ENCODE data around the gene PRIM2.
"Not testable (repeated sequence)": the region's sequence is repeated elsewhere in the genome, so short reads cannot be mapped to it uniquely, and the experiment has no call there.

Gene PRIM2

GRCh38 chr6:57532660-57533059 lies 215.2 kb downstream of the PRIM2 start:
- not testable (repeated sequence) for H3K4me3 Mint-ChIP-seq, H3K27ac Mint-ChIP-seq, H3K27me3 Mint-ChIP-seq, H3K9me3 Mint-ChIP-seq, H3K4me1 Mint-ChIP-seq
- peaks cover 11% of the 10 kb centered on the region for H3K36me3 Mint-ChIP-seq

GRCh38 chr6:57535121-57535520 lies 217.7 kb downstream of the PRIM2 start:
- not testable (repeated sequence) for H3K9me3 Mint-ChIP-seq, H3K4me1 Mint-ChIP-seq, H3K27me3 Mint-ChIP-seq, H3K4me3 Mint-ChIP-seq, H3K27ac Mint-ChIP-seq
- peaks cover 14% of the 10 kb centered on the region for H3K36me3 Mint-ChIP-seq

DNA sequence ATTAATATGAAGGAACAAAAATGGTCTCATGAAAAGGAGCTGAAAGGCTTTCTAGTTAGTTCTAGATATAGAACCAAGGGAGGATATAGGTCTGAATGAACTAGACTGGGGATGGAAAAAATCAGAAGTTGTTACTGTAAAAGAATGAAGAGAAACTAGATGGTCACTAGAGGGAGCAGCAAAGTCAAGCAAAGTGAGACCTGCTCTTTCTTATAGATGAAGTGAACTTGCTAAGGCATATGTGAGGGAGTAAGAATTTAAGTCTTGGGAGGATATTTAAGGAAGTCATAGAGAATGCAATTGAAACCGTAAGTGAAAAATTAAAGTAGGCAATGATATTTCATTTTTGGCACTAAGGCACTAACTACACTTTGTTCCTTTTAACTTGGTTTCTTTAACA lies 218.6 kb downstream of the PRIM2 start:
- H3K36me3 Mint-ChIP-seq, result peaks cover 15% of the 10 kb centered on the region
- H3K4me1 Mint-ChIP-seq, H3K9me3 Mint-ChIP-seq: not testable (repeated sequence)

DNA sequence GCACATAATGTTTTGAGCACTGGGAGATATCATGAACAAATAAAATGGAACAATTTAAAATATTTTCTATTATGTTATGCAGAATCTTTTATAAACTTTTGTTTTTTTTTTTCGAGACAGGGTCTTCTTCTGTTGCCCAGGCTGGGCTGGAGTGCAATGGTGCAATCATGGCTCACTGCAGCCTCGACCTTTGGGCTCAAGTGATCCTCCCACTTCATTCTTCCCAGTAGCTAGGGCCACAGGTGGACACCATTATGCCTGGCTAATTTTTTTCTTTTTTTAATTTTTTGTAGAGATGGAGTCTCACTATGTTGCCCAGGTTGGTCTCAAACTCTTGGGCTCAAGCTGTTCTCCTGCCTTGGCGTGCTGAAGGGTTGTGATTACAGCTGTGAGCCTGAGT lies 220.5 kb downstream of the PRIM2 start:
- peaks cover 19% of the 10 kb centered on the region for H3K36me3 Mint-ChIP-seq
- not testable (repeated sequence) for H3K27me3 Mint-ChIP-seq, H3K4me1 Mint-ChIP-seq, H3K4me3 Mint-ChIP-seq, H3K27ac Mint-ChIP-seq, H3K9me3 Mint-ChIP-seq

More for the DNA sequence above, 218.6 kb downstream of the PRIM2 start:
- not testable (repeated sequence) for H3K27me3 Mint-ChIP-seq, H3K4me3 Mint-ChIP-seq, H3K27ac Mint-ChIP-seq

DNA sequence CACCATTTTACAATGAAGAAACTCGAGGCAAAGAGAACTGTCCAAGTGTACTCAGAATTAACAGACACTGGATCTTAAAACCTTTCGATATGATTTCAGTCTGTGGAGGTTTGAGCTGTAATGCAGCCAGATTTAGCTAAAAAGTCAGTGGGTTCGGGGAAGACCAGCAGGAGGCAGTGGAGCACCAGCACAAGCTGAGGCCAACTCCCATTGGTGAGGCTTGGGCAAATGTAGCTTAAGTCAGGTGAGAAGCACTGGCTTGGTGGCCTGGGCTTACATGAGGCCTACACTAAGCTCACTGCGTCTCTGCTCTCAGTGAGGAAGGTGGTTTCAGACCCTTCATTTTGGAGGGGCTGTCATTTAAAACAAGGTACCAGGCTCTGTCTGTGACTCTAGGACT lies 234.5 kb downstream of the PRIM2 start:
- not testable (repeated sequence) for H3K27ac Mint-ChIP-seq, H3K27me3 Mint-ChIP-seq, H3K36me3 Mint-ChIP-seq, H3K4me1 Mint-ChIP-seq, H3K9me3 Mint-ChIP-seq, H3K4me3 Mint-ChIP-seq

DNA sequence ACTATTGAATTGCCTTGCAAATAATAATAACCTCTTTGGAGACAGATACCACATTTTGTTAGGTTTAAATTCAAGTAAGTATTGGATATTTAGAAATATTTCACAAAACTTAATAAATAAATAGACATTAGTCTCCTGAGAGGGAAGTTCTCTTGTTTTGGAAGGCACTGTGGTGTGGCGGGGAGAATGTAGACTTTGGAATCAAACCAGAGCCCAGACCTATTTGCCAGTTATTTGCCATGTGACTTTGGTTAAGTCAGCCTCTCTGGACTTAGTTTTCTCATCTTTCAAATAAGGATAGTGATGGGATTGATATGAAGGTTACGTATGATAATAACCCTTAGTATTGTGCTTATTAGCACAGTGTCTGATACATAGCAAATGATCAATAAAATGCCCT lies 240.4 kb downstream of the PRIM2 start:
- not testable (repeated sequence) for H3K27me3 Mint-ChIP-seq, H3K27ac Mint-ChIP-seq, H3K9me3 Mint-ChIP-seq, H3K4me3 Mint-ChIP-seq, H3K36me3 Mint-ChIP-seq, H3K4me1 Mint-ChIP-seq

DNA sequence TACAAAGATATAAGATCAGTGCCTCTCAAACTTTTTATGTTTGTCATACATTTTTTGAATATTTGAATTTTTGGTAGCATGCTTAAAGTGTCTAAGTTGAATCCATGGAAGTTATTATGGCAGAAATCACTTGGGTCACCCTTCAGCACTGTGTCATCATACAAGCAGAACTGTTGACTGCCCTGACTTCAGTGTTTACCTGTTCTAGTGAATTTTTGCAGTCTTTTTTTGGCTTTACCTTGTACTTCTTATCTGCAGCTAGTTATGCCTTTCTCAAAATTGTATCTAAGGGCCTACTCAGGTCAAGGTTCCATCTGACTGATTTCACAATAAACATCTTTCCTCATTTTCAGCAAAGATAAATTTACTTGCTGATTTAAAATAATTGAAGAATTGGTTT lies 241.7 kb downstream of the PRIM2 start:
- H3K27ac Mint-ChIP-seq, H3K27me3 Mint-ChIP-seq, H3K36me3 Mint-ChIP-seq, H3K9me3 Mint-ChIP-seq, H3K4me3 Mint-ChIP-seq, H3K4me1 Mint-ChIP-seq: not testable (repeated sequence)

- H3K9me3 Mint-ChIP-seq, H3K27me3 Mint-ChIP-seq: not testable (repeated sequence)
Observed at GRCh38 chr6:57562233-57562632, 244.8 kb downstream of the PRIM2 start.

DNA sequence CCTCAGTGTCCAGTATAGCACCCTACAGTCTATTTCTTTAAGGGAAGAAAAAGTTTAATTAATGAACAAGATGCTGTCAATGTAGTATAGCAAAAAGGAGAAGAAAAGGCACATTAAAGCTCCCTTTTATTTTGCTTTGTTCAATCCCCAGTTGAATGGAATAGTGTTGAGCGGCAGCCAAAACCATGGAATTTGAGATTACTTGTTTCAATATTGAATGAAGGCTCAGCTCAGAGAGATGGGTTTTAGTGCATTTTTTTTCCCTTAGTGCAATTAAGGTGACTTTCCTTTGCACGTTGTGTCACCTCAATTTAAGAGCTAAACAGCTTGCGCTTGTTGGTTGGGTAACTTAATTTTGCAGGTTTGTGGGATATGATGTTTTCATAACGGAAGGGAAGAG lies 254.7 kb downstream of the PRIM2 start:
- not testable (repeated sequence) for H3K4me1 Mint-ChIP-seq, H3K4me3 Mint-ChIP-seq, H3K36me3 Mint-ChIP-seq, H3K27me3 Mint-ChIP-seq, H3K9me3 Mint-ChIP-seq, H3K27ac Mint-ChIP-seq

More at GRCh38 chr6:57562233-57562632, 244.8 kb downstream of the PRIM2 start:
- H3K4me1 Mint-ChIP-seq, H3K4me3 Mint-ChIP-seq, H3K36me3 Mint-ChIP-seq, H3K27ac Mint-ChIP-seq: not testable (repeated sequence)

DNA sequence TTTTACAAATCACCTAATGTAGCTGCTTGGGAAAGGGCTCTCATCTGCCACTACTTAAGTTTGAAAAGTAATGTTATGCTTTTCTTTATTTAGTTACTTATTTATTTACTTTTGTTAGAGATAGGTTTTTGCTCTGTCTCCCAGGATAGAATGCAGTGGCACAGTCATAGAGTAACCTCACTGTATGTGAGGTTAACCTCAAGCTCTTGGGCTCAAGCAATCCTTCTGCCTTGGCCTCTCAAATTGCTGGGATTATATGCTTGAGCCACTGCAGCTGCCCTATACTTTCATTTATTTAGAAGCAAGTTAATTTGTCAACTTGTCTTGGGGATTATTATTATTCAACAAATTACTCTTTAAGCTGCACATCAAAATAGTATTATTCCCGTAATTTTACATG lies 255.4 kb downstream of the PRIM2 start:
- H3K27me3 Mint-ChIP-seq, H3K27ac Mint-ChIP-seq, H3K36me3 Mint-ChIP-seq, H3K9me3 Mint-ChIP-seq, H3K4me3 Mint-ChIP-seq, H3K4me1 Mint-ChIP-seq: not testable (repeated sequence)

- H3K36me3 Mint-ChIP-seq, H3K27ac Mint-ChIP-seq, H3K4me1 Mint-ChIP-seq, H3K27me3 Mint-ChIP-seq, H3K9me3 Mint-ChIP-seq, H3K4me3 Mint-ChIP-seq: not testable (repeated sequence)
Observed at GRCh38 chr6:57577023-57577422, 259.6 kb downstream of the PRIM2 start.

GRCh38 chr6:57579489-57579888 lies 262.1 kb downstream of the PRIM2 start:
- not testable (repeated sequence) for H3K4me3 Mint-ChIP-seq

DNA sequence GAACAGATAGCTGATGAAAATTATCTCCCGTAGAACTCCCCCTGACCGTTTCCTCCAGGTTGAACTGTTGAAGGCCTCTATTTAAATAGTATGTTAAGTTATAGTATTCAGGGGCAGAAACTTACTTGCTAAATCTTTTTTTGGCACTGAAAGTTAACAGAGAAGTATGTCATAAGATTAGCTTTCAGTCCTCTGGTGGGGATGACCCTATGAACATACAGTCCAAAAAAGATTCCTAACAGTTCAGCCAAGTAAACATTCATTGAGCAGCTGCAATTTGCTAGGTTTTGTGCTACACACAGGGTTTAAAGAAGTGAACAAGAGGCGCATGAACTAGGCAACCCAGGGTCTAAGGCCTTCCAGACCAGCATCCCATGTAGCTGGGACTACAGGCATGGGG lies 264.2 kb downstream of the PRIM2 start:
- not testable (repeated sequence) for H3K4me1 Mint-ChIP-seq, H3K27me3 Mint-ChIP-seq, H3K36me3 Mint-ChIP-seq, H3K4me3 Mint-ChIP-seq, H3K27ac Mint-ChIP-seq, H3K9me3 Mint-ChIP-seq

More at GRCh38 chr6:57579489-57579888, 262.1 kb downstream of the PRIM2 start:
- H3K27me3 Mint-ChIP-seq, H3K9me3 Mint-ChIP-seq, H3K4me1 Mint-ChIP-seq, H3K27ac Mint-ChIP-seq, H3K36me3 Mint-ChIP-seq: not testable (repeated sequence)

DNA sequence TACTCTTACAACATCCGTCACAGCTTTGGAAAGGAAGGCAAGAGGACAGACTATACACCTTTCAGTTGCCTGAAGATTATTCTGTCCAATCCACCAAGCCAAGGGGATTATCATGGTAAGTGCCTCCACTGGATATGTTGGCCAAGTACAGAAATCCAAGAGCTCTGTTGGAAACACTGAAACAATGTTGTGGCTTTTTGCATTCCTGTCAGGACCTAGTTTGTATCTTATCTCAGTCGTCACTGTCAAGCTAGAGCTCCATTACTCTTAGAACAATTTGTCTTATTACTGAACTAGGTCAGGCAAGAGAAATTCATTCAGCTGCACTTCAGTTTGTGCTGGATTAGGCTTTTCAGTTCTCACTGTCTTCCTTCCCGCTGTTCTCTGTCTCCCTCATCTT lies 283.7 kb downstream of the PRIM2 start:
- H3K27me3 Mint-ChIP-seq, H3K4me1 Mint-ChIP-seq, H3K4me3 Mint-ChIP-seq, H3K9me3 Mint-ChIP-seq, H3K27ac Mint-ChIP-seq: not testable (repeated sequence)
- peaks cover 11% of the 10 kb centered on the region for H3K36me3 Mint-ChIP-seq

- peaks cover 24% of the 10 kb centered on the region for H3K36me3 Mint-ChIP-seq
- H3K27me3 Mint-ChIP-seq, H3K27ac Mint-ChIP-seq, H3K4me3 Mint-ChIP-seq, H3K9me3 Mint-ChIP-seq, H3K4me1 Mint-ChIP-seq: not testable (repeated sequence)
Observed at GRCh38 chr6:57605303-57605702, 287.9 kb downstream of the PRIM2 start.

DNA sequence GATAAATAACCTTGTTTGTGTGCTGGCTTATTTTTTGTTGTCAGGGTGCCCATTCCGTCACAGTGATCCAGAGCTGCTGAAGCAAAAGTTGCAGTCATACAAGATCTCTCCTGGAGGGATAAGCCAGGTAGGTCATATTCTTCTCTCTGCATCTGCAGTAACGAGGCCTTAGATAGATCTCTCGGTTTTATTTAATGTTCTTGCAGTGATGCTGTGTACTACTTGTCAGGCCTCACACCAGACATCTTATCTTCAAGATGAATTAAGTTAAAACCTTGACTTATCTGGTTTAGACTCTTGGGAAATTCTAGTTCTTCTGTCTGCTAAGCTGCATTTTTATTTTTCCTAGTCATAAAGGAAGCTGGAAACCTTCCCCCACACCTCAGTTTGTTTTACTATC lies 288.9 kb downstream of the PRIM2 start:
- not testable (repeated sequence) for H3K27me3 Mint-ChIP-seq, H3K9me3 Mint-ChIP-seq, H3K27ac Mint-ChIP-seq, H3K4me1 Mint-ChIP-seq, H3K4me3 Mint-ChIP-seq
- H3K36me3 Mint-ChIP-seq, result peaks cover 25% of the 10 kb centered on the region

- H3K36me3 Mint-ChIP-seq, result peaks cover 21% of the 10 kb centered on the region
- H3K4me1 Mint-ChIP-seq, H3K27me3 Mint-ChIP-seq, H3K27ac Mint-ChIP-seq, H3K4me3 Mint-ChIP-seq, H3K9me3 Mint-ChIP-seq: not testable (repeated sequence)
Observed at GRCh38 chr6:57610612-57611011, 293.2 kb downstream of the PRIM2 start.

DNA sequence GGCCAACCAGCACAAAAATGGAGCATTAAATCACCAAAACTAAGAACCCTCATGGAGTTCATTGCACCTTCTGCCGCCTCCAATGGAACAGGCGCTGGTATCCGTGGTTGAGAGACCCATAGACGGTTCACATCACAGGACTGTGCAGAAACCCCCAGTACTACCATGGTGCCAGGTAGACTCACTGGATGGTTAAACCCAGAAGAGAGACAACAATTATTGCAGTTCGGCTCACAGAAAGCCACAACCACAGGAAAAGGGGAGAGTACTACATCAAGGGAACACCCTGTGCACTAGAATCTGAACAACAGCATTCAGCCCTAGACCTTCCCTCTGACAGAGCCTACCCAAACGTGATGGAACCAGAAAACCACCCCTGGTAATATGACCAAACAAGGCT lies 301.5 kb downstream of the PRIM2 start:
- not testable (repeated sequence) for H3K4me3 Mint-ChIP-seq, H3K4me1 Mint-ChIP-seq, H3K9me3 Mint-ChIP-seq, H3K27ac Mint-ChIP-seq, H3K36me3 Mint-ChIP-seq, H3K27me3 Mint-ChIP-seq

All from activated naive CD4-positive, alpha-beta T cell treated with anti-CD3 and anti-CD28 coated beads, Interleukin-2, amount 50 U/mL, for 24 hours (primary cell).